IPS-20b (cell line): ENCODE results near the gene LPP.

ENCODE experiments used
- H3K27ac ChIP-seq: one replicate; pipeline ENCODE4 v1.5.1; 2013; ENCODE audit warnings: low read length
- H3K27me3 ChIP-seq: 2 replicates; pipeline ENCODE4 v1.6.1; 2013; ENCODE audit warnings: mild to moderate bottlenecking, low read length, inconsistent platforms; ENCODE audit not compliant: insufficient read depth
- H3K36me3 ChIP-seq: 2 replicates; pipeline ENCODE4 v1.6.1; 2013; ENCODE audit warnings: low read depth, mild to moderate bottlenecking, inconsistent platforms, low read length, moderate library complexity; ENCODE audit not compliant: insufficient read depth
- H3K4me1 ChIP-seq: 2 replicates; pipeline ENCODE4 v1.6.1; 2013; ENCODE audit warnings: mild to moderate bottlenecking, control low read depth, inconsistent platforms, low read length, moderate library complexity; ENCODE audit not compliant: insufficient read depth
- H3K4me3 ChIP-seq: 2 replicates; pipeline ENCODE4 v1.5.1; 2013; ENCODE audit warnings: mild to moderate bottlenecking, low read length, inconsistent platforms
- H3K9ac ChIP-seq: 2 replicates; pipeline ENCODE4 v1.6.1; 2013; ENCODE audit warnings: low read depth, mild to moderate bottlenecking, inconsistent platforms, low read length, moderate library complexity
- H3K9me3 ChIP-seq: 2 replicates; pipeline ENCODE4 v1.6.1; 2013; ENCODE audit warnings: mild to moderate bottlenecking, low read depth, low read length, inconsistent platforms; ENCODE audit not compliant: insufficient read depth

LPP gene

DNA sequence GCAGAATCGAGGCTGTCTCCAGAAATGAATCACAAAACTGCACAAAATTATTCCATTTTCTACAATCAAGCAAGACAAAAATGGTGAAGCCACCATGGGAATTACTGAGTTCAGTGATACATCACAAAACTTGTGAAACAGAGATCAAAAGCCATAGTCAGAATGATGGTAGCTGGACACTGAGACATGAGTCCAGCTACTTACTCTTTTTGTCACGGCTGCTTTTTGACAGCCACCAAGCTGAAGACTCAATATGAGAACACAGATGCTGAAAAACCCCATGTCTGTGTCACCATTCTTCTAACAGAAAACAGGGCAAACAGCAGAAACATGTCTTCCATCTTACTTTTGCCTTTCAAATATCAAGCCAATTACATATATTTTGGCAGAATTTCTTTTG is 237.6 kb downstream of the LPP start:
- Histone ChIP-seq H3K36me3 (no peaks in the 10 kb centered on the region), H3K27ac (no peak overlapping the region), H3K9ac (no peak overlapping the region), H3K4me1 (peaks cover 14% of the 10 kb centered on the region; the same call in 1 of the 2 replicates), H3K4me3 (no peak overlapping the region), H3K9me3 (no peaks in the 10 kb centered on the region), H3K27me3 (no peaks in the 10 kb centered on the region)

DNA sequence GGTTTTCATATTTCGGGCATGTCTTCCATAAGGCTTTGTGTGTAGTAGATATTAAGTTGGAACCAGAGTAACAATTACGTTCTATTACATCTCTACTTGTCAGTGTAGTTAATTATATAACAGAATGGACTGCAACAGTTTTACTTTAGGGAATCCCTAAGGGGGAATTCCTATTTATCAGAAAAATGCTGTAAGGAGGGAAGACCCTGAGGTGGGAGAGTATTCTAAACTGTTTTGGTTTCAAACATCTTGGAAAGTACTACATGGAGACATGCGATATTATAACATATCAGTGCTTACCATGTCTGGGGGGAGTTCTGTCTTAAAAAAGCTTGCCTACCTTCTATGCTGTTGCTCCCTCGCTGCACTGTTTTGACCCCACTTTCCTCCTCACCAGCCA is 238.1 kb downstream of the LPP start:
- Histone ChIP-seq H3K9me3 (no peaks in the 10 kb centered on the region), H3K36me3 (no peaks in the 10 kb centered on the region), H3K27ac (no peak overlapping the region), H3K27me3 (no peaks in the 10 kb centered on the region), H3K4me1 (peaks cover 14% of the 10 kb centered on the region; the same call in 1 of the 2 replicates), H3K9ac (no peak overlapping the region), H3K4me3 (no peak overlapping the region)

GRCh38 chr3:188394623-188395022 is 240.7 kb downstream of the LPP start:
- Histone ChIP-seq H3K4me1 (peaks cover 14% of the 10 kb centered on the region; the same call in 1 of the 2 replicates), H3K4me3 (no peak overlapping the region), H3K27ac (no peak overlapping the region), H3K9me3 (no peaks in the 10 kb centered on the region), H3K36me3 (no peaks in the 10 kb centered on the region), H3K27me3 (no peaks in the 10 kb centered on the region), H3K9ac (no peak overlapping the region)

DNA sequence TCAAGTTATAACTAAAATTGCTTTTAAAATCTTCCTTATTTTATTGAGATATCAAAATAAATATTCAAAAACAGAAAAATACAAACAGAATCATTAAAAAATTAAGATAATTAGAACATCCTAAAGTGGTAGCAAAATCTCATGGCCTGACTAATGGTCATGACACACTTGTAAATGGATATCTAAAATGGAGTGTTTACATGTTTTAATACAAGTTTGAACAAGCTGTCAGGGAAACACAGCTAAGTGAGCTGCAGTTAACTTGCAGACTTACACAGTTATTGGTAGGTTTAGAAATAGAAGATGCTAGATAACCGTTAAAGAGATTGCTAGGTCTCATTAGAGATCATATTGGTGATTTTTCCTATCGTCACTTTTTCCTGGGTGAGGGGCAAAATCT is 242.3 kb downstream of the LPP start:
- H3K9me3 ChIP-seq: no peaks in the 10 kb centered on the region
- H3K4me1 ChIP-seq: no peaks in the 10 kb centered on the region
- no peaks in the 10 kb centered on the region for H3K36me3 ChIP-seq
- no peaks in the 10 kb centered on the region for H3K27me3 ChIP-seq
- H3K4me3 ChIP-seq: no peak overlapping the region
- H3K27ac ChIP-seq: no peak overlapping the region
- no peak overlapping the region for H3K9ac ChIP-seq

DNA sequence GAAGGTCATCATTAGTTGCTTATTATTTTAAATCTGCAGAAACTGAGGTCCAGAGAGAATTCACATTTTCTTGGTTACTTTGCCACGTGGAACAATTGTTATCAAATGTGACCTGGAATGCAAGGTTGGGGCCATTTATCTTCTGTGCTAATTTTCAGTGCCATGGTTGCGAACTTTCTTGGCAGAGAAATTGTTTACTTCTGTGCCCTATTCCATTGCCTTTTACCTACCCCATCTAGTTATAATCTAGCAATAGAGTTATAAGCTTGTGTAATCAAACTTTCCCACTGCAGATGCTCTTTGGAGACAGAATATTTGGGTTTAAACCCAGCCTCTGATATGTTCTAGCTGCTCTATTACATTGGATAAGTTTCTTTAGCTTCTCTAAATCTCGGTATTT is 242.9 kb downstream of the LPP start:
- no peaks in the 10 kb centered on the region for H3K9me3 ChIP-seq
- no peaks in the 10 kb centered on the region for H3K27me3 ChIP-seq
- H3K27ac ChIP-seq: no peak overlapping the region
- no peaks in the 10 kb centered on the region for H3K4me1 ChIP-seq
- no peaks in the 10 kb centered on the region for H3K36me3 ChIP-seq
- H3K4me3 ChIP-seq: no peak overlapping the region
- no peak overlapping the region for H3K9ac ChIP-seq

DNA sequence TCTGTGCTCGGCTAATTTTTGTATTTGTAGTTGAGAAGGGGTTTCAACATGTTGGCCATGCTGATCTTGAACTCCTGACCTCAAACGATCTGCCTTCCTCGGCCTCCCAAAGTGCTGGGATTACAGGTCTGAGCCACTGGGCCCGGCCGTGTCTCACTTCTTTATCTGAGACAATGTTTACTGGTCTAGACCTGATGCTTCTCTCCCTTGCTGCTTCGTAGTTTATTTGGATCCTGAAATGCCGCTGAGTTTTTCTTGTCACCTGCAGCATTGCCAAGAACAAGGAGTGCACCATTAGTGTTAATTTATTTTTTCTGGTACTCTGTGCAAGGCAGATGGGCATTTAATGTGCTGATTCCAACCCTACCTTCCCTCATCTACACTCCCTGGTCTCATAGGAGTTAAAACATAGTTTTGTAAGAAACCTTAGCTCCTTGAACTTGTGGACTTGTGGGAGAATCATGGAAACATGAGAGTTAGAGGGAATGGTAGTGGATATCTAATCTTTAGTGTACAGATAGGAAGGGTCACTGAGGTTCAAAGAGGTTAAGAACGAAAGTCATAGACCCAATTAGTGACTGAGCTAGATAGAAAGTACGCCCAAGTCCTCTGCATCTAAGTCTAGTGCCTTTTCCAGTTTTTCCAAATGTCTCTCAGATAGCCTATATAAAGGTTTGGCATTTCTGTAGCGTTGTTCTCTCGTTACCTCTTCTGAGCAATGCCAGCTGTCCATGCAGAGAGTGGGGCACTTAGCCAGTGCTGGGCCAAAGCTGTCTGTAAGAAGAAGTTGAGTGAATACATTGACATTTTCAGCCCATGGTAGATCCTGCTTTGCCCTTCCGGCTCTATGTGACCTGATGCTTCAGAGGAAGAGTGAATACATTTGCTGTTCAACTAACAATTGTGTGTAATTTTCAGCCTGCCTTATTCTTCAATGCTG is 244.1 kb downstream of the LPP start:
- Histone ChIP-seq H3K9ac (no peak overlapping the region), H3K27me3 (no peaks in the 10 kb centered on the region), H3K9me3 (no peaks in the 10 kb centered on the region), H3K4me1 (no peaks in the 10 kb centered on the region), H3K36me3 (no peaks in the 10 kb centered on the region), H3K4me3 (no peak overlapping the region), H3K27ac (no peak overlapping the region)

- H3K27me3 ChIP-seq: no peaks in the 10 kb centered on the region
- no peaks in the 10 kb centered on the region for H3K9me3 ChIP-seq
- no peak overlapping the region for H3K4me3 ChIP-seq
- H3K4me1 ChIP-seq: no peaks in the 10 kb centered on the region
- no peak overlapping the region for H3K9ac ChIP-seq
- no peak overlapping the region for H3K27ac ChIP-seq
- H3K36me3 ChIP-seq: no peaks in the 10 kb centered on the region
These were observed 246.7 kb downstream of the LPP start for GRCh38 chr3:188400494-188401243.

GRCh38 chr3:188401244-188401993 is 247.5 kb downstream of the LPP start:
- Histone ChIP-seq H3K36me3 (peaks cover 3% of the 10 kb centered on the region), H3K4me3 (no peak overlapping the region), H3K9me3 (no peaks in the 10 kb centered on the region), H3K9ac (no peak overlapping the region), H3K27ac (no peak overlapping the region), H3K4me1 (no peaks in the 10 kb centered on the region), H3K27me3 (no peaks in the 10 kb centered on the region)

GRCh38 chr3:188402229-188402628 is 248.3 kb downstream of the LPP start:
- no peak overlapping the region for H3K27ac ChIP-seq
- H3K4me1 ChIP-seq: no peaks in the 10 kb centered on the region
- peaks cover 7% of the 10 kb centered on the region for H3K36me3 ChIP-seq
- no peaks in the 10 kb centered on the region for H3K27me3 ChIP-seq
- H3K9ac ChIP-seq: no peak overlapping the region
- no peaks in the 10 kb centered on the region for H3K9me3 ChIP-seq
- no peak overlapping the region for H3K4me3 ChIP-seq

DNA sequence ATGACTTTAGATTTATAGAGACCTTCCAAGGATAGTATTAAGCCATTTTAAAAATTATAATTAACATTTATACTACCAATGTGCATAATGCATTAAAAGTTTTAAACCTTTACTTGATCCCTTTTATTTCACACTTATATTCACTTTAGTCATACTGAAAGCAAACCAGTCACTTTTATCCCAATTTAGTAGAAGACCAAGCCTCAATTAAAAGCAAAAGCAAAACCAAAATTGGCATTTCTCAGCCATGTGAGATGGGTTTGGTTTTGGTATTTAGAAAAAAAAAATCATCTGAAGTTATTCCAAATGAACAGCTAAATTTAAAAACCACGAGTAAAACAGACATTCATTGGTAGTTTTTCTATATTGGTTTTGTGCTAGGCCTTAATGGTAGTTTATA is 249.4 kb downstream of the LPP start:
- H3K4me3 ChIP-seq: no peak overlapping the region
- H3K27me3 ChIP-seq: no peaks in the 10 kb centered on the region
- no peaks in the 10 kb centered on the region for H3K9me3 ChIP-seq
- no peak overlapping the region for H3K27ac ChIP-seq
- H3K9ac ChIP-seq: no peak overlapping the region
- H3K4me1 ChIP-seq: no peaks in the 10 kb centered on the region
- H3K36me3 ChIP-seq: peaks cover 7% of the 10 kb centered on the region

DNA sequence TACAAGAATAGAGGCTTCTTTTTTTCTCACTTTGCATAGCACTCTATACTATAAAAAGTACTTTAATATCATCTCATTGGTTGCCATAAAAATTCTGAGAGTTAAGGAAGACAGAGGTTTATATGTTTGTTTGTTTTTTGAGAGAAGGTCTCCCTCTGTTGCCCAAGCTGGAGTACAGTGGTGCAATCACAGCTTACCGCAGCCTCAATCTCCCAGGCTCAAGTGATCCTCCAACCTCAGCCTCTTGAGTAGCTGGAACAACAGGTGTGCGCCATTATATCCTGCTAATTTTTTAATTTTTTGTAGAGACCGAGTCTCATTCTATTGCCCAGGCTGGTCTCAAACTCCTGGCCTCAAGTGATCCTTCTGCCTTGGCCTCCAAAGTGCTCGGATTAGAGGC is 250.2 kb downstream of the LPP start:
- H3K27me3 ChIP-seq: no peaks in the 10 kb centered on the region
- no peak overlapping the region for H3K9ac ChIP-seq
- H3K4me3 ChIP-seq: no peak overlapping the region
- H3K4me1 ChIP-seq: no peaks in the 10 kb centered on the region
- peaks cover 7% of the 10 kb centered on the region for H3K36me3 ChIP-seq
- no peaks in the 10 kb centered on the region for H3K9me3 ChIP-seq
- no peak overlapping the region for H3K27ac ChIP-seq
